SK-N-MC (cell line): ENCODE measurements around the gene UTF1.

Source experiments
- EZH2 ChIP-seq: fragments of 200-600 bp; sonication (generic); IDR thresholded peaks from one replicate; pipeline ENCODE4 v1.6.1; 2017; ENCODE audit warnings: antibody characterized with exemption
- POLR2AphosphoS5 ChIP-seq: IDR thresholded peaks from 2 replicates; pipeline ENCODE4 v1.6.1; 2012; ENCODE audit warnings: mild to moderate bottlenecking, low read depth, low read length, borderline replicate concordance

DNA sequence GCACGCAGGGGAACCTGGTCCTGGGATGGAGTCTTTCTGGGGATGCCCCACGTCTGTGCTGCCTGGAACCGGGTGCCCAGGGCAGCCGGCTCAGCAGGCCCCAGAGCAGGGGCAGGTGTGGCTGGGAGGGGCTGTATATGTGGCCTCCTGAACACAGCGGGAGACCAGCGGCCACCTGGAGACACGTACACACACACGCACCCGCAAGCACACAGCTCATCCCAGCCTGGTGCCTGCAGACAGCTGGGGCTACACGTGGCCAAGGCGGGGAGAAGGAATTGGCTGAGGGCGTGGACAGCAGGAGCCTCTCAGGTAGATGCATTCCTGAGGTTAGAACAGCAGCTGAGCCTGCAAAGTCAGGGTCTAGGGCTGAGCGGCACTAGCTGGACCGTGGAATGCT, 32.7 kb downstream of the UTF1 start:
- TF ChIP-seq EZH2 (no peak), POLR2AphosphoS5 (no peak)
